Panc1 (cell line): ENCODE measurements around the gene SMURF2.

Experiments
- SIN3A ChIP-seq: IDR thresholded peaks from 2 replicates; pipeline ENCODE4 v1.6.1; 2012; ENCODE audit warnings: low read depth, mild to moderate bottlenecking, low read length, moderate library complexity, borderline replicate concordance; ENCODE audit not compliant: insufficient read depth
- TF ChIP-seq, protein P1 (sequence below): fragments of 450-650 bp; IDR thresholded peaks from 2 replicates; pipeline ENCODE4 v1.5.1; 2017; ENCODE audit warnings: mild to moderate bottlenecking

DNA sequence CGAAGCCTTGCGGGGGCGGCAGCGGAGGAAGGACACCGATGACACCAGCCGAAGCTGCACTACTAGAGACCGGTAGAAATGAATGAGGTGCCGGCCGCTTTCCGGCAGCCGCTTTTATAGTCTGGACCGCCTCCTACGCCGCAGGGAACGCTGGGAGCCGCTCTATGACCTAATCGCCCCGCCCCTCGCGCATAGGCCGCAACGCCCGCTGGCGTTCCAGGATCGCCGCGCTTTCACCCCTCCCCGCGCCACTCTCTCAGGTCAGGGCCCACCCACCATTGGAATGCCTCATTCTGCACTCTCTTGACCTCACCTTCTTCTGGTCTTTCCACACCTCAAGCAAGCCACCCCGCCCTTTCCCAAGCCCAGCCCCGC, 155.9 kb downstream of the SMURF2 start, which contains the start of gene DDX5:
- TF ChIP-seq, protein P1, sequence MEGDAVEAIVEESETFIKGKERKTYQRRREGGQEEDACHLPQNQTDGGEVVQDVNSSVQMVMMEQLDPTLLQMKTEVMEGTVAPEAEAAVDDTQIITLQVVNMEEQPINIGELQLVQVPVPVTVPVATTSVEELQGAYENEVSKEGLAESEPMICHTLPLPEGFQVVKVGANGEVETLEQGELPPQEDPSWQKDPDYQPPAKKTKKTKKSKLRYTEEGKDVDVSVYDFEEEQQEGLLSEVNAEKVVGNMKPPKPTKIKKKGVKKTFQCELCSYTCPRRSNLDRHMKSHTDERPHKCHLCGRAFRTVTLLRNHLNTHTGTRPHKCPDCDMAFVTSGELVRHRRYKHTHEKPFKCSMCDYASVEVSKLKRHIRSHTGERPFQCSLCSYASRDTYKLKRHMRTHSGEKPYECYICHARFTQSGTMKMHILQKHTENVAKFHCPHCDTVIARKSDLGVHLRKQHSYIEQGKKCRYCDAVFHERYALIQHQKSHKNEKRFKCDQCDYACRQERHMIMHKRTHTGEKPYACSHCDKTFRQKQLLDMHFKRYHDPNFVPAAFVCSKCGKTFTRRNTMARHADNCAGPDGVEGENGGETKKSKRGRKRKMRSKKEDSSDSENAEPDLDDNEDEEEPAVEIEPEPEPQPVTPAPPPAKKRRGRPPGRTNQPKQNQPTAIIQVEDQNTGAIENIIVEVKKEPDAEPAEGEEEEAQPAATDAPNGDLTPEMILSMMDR: no peak
- TF ChIP-seq SIN3A: 0 out of 2 replicates have a peak, but pooled peaks have one; percentile 68
